ENCODE results near the gene CFAP299.

Gene CFAP299

DNA sequence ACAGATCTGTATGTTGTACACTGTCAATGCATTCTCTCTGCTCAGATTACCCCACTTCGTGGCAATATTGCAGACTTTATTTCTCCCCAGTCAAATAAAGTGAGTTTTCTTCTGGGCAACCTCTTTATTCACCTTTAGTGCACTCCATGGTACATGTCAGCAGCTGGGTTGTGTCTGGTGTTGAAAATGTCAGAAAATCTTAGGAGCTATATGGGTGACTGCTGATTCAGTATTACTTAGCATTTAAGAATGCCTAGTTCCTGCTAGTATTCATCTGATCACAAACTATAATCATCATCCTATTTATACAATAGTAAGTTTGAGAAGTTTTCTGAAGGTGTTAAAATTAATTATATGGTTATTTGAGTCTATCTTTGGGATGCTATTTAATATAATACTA, 112.5 kb downstream of the CFAP299 start:
- no peak for DNase-seq (ENCODE audit: low read depth)

DNA sequence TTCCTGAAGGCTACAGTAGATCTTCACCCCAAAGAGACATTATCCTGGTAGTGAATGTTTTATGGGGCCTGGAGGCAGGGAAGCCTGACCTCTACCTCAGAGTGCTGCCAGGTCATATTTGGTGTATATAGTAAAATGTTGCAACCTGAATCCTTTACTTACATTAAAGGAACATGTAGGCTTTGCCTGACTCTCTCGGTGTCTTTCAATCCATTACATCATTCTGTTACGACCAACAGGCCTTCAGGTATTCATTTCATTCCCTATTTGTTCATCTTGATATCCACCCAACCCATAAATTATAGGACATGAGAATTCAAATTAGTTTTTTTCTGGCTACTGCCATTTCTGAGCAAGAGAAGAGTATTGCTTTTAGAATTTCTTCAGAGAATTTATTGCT, 116.5 kb downstream of the CFAP299 start:
- DNase-seq (ENCODE audit: low read depth) = no peak

DNA sequence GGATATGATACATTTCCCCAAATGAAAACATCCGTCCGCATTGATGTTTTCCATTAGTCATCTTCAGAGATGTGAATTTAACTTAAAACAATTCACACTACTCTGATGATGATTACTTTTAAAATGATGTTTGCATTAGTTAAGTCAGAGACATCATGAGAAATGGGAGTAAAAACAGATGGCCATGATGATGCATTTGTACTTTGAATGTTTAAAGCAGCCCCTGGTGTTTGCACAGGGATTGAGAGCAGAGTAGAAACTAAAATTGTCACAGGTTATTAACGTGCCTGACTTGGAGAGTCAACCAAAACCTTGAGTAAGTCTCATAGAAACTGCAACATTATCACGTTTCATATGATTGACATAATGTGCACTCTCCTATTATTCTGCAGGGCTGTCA, 117.2 kb downstream of the CFAP299 start:
- DNase-seq (ENCODE audit: low read depth) = no peak

DNA sequence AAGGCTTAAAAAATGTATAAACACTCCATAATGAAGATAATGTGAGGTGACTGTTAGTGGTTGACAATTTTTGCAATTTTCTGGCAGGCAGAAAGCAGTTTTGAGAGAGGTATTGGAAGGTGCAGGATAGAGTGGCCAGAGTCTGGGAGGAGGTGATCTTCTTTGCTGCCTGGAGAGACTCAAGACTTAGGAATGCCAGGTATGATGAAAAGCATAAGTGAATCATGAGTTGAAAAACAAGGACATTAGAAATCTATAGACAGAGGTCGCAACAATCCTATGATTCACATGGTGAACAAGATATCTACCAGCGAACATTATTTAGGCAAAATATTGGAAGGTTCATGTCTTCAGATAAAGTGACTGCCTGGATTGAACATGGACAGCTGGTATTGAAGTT, 118.5 kb downstream of the CFAP299 start:
- peak; percentile 32 for DNase-seq (ENCODE audit: low read depth)

DNA sequence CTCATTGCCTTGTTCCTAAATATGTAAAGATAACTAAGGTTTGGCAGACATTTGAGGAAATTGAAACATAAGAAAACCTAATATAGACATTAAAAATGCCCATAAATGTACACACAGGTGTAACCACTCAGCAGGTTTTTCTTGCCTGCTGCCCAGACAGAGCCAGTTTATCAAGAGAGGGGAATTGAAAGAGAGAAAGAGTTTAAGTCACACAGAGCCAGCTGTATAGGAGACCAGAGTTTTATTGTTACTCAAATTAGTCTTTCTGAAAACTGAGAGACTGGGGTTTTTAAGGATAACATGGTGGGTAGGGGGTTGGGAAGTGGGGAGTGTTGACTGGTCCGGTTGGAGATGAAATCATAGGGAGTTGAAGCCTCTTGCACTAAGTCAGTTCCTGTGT, 119.0 kb downstream of the CFAP299 start:
- DNase-seq (ENCODE audit: low read depth) = no peak

DNA sequence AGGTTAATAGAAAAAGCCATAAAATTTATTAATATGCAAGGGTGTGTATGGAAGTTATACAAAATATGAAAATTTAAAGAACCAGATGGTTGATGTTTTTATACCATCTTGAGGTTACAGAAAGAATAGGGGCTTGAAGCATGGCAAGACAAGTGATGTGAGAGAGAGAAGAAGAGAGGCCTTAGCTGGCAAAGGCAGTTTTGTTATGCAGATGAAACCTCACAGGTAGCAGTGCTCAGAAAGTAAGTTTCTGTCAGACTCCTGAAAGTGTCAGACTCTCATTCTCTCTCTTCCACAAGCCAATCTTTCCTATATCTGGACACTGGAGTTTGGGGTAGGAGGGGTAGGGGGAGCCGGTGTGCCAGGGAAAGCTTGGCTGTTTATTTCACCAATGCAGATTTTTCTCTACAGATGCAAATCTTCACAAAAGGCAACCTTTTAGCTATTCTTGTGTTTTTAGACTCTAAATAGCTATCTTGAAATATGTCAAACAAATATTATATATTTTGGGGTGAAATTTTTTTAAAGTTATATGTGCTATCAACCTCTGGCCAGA, 124.5 kb downstream of the CFAP299 start:
- no peak for DNase-seq (ENCODE audit: low read depth)

DNA sequence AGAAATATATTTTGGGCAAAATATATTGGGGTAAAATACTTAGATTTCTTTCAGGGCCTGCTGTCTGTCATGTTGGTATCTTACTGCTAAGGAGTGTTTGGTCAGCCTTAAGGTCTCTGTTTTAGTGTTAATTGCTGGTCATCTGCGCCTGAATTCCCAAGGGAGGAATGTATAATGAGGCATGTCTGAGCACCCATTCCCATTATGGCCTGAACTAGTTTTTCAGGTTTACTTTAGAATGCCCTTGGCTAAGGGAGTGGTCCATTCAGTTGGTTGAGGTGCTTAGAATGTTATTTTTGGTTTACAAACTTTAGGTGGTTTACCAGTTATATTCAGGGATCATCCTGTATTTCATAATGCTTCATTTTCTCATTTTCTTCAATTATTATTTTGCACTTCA, 125.9 kb downstream of the CFAP299 start:
- no peak for DNase-seq (ENCODE audit: low read depth)

DNA sequence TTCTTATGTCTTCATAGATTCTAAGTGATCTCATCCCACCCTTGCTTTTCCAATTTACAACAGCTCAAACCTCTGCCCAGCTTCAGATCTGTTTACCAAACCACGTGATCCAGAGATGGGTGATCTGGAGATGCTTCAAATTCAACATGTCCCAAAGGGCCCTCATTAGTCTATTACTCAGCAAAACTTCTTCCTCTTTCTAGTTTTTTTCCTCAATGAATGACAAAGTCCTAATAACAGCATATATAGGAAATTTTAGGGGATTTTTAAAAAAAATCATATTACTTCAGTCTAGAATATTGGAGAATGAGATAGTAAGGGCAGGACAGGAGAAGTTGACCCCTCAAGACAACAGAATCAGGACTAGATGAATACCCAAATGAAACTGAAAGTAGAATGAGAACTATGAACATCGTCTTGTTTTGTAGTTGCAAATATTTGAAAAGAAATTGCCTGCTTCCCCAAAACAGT, 127.1 kb downstream of the CFAP299 start:
- DNase-seq (ENCODE audit: low read depth) = no peak

DNA sequence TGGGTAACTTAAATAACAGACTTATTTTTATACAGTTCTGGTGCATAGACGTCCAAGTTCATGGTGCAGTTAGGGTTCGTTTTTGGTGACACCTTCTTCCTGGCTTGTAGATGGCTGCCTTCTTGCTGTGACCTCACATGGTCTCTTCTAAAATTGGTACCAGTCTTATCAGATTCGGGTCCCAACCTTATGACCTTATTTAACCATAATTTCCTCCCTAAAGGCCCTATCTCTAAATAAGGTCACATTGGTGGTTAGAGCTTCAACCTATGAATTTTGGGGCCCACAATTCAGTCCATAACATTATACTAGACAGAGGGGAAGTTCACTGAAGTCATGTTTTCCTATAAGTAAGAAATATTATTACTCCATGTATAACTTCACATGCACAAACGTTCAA, 128.0 kb downstream of the CFAP299 start:
- DNase-seq (ENCODE audit: low read depth) = no peak

DNA sequence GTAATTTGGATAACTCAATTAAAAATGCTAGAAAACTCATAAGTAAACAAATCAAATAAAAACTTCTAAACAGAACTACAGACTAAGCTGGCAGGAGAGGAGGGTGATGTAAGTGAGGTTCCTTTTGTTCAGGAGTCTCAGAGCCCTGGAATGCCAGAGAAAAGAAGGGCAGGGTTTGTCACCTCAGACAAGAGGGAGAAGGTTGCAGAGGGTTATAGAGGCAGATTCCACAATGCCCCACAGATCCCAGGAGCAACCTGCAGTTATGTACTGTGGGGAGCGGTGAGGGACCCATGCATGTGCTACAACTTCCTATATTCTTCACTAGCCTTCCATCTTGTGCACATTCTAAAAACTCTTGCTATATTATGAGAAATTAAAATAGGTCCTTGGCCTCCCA, 129.7 kb downstream of the CFAP299 start:
- no peak for DNase-seq (ENCODE audit: low read depth)

DNA sequence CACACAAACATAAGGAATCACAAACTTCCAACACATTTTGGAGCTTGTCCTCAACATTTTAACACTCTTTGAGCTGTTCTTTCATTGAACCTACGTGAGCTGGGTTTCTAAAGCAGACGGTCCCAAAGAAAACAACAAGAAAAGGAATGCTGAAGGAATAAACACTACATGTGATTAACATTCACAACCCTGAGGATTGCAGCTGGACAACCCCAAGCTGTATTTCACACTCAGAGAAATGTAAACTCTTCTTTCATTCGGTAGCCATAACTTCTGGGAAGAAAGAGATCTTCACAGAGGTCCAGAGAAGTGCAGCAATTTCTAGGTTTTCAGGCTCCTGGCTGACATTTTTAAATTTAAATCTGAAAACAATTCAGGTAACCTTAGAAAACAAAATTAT, 130.2 kb downstream of the CFAP299 start:
- no peak for DNase-seq (ENCODE audit: low read depth)

DNA sequence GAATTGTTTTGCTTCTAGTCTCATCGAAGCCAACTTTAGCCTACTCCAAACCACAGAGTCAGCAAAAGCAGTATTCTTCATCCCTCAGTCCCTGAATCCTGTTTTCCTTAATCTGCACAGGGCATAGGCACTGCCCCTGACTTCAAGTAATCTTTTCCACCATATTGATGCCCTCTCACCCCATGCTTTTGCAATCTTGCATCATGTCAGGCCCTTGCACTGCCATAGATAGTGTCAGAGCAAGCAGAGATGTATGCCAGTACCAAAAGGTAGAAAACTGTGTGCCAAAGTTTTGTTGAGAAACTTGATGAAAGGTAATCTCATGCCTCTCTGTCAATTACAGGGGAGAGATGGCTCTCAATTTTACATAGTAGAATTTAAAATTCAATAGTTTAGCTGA, 131.1 kb downstream of the CFAP299 start:
- no peak for DNase-seq (ENCODE audit: low read depth)

DNA sequence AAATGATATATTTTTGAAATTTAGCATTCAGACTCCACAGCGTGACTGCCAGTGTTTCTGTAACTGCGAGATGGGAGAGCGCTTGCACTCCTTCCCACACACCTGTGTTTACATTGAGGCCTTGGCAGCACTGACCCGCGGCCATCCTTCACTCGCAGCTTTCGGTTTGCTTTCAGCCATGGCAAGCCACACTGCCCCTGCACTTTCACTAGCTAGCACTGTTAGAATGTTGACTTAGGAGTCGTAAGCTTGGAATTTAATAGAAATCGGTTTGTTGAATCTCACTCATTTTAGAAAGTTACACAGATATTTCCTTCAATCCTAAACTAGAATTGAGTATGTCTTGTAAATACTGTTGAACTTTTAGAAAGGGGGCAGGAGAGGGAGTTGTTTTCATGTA, 136.2 kb downstream of the CFAP299 start:
- peak; percentile 19 for DNase-seq (ENCODE audit: low read depth)

DNA sequence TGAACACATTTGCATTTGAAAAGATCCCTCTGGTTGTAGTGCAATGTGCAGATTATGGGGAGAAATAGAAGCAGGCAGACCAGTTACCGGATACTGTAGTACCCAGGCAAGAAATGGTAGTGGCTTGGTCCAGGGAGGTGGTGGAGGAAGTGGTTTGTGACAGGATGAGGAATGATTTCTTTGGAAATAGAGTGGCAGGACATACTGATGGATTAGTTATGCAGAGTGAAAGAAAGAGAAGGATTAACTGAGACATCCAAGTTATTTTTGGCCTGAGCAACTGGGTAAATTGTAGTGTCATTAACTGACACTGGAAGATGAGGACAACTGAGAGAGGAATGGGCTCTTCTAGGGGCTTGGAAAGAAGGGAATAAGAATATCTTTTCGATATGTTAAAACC, 139.7 kb downstream of the CFAP299 start:
- no peak for DNase-seq (ENCODE audit: low read depth)

DNA sequence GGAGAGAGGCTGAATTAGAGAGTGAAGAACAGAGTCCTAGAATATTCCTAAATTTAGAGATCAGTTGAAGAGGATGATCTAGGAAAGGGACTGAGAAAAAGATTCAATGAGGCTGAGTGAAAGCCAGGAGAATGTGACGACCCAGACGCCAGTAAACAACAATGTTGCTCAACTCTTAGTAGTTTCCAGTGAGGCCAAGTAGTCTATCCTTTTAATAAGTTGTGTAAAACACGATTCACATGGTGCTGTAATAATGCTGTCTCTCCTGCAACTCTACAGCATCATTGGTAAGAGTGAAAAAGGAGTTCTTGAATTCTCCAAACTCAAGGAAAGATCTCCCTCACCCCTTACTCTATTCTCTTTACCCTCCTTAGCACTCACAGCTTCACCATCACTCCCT, 140.3 kb downstream of the CFAP299 start:
- DNase-seq (ENCODE audit: low read depth) = no peak

DNA sequence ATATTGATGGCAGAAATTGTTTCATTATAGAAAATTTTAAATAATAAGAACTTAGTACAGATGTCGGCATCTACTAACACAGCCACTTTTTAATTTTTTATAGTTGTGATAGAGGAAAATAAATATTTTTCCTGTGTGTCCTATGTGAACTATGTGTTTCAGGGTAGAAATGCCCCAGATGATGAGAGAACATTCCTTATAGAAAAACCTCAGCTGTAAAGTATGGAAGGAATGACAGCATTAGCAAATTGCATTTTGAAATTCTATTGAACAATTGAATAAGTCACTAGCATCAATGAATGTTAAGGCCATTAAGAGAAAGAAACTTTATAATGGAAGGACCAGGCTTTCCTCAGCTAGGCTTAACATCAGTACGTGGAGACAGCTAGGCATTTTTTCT, 149.2 kb downstream of the CFAP299 start:
- no peak for DNase-seq (ENCODE audit: low read depth)

DNA sequence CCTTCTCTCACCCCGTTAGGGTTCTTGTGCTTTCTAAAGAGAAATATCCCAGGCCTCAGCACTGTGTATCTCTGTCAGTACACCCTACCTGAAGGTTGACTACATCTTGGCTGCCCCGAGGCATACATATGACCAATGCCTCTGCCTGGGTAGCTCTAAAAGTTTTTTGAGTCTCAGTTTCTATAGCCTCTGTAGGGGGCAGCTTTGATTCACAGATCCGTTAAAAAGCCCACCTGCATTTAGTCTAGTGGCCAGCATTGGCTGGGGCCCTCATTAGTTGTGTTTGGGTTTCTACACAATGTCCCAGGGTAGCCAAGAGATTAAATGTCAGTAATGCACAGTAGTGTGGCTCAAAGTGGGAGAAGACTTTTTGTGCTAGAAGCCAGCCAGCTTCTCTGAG, 151.1 kb downstream of the CFAP299 start:
- no peak for DNase-seq (ENCODE audit: low read depth)

DNA sequence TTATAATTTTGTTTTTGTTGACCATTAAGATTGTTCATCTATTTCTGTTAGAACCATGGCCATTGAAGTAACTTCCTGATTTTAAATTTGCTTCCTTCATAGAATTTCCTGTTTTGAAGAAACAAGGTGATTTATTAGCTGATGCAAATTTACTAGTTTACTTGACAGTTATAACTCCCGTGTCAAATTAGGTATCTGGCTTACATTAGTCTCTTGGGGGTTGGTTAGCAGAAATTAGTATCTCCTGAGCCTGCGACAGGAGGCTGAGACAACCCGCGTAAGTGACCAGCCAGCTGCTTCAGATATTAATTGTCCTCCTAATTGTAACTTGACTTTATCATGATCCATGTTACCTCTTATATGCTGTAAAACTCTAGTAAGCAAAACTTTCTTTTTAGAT, 154.3 kb downstream of the CFAP299 start:
- DNase-seq (ENCODE audit: low read depth) = no peak

DNA sequence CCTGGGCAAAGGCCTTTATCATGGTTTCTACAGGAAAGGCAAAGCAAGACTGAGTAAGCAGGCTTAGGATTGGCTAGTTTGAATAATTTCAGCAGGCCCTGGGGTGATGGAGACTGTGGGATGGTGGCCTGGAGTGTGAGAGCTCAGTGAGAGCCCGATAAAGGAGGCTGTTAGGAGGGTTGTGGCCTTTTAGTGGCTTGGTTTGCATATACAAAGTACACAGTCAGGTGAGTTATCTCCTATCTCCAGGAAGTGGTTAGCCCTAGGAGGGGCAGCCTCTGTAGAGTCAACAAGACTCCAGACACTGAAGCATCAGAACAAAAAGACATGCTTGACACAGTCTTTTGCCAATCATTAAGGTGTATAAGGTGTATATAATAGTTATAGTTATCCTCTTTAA, 157.2 kb downstream of the CFAP299 start:
- DNase-seq (ENCODE audit: low read depth) = no peak

DNA sequence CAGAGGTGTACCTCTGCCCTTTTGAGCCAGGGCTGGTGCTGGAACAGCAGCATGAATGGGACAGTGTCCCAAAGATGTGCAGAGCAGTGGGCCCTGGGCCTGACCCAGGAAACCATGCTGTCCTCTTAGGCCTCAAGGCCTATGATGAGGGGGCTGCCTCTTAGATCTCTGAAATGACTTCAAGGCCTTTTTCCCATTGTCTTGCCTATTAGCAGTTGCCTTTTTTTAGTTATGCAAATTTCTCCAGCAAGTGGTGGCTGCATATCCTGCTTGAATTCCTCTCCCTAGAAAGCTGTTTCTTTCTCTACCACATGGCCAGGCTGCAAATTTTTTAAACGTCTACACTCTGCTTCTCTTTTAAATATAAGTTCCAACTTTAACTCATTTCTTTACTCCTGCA, 160.3 kb downstream of the CFAP299 start:
- no peak for DNase-seq (ENCODE audit: low read depth)

DNA sequence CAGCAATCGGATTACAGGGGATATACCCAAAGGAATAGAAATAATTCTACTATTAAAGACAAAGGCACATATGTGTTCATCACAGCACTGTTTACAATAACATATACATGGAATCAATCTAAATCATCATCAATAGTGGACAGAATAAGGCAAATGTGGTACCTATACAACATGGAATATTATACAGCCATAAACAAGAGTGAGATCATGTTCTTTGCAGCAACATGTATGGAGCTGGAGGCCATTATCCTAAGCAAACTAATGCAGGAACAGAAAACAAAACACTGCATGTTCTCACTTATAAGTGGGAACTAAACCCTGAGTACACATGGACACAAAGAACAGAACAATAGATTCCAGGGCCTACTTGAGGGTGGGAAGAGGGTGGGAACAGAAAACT, 163.2 kb downstream of the CFAP299 start:
- no peak for DNase-seq (ENCODE audit: low read depth)

DNA sequence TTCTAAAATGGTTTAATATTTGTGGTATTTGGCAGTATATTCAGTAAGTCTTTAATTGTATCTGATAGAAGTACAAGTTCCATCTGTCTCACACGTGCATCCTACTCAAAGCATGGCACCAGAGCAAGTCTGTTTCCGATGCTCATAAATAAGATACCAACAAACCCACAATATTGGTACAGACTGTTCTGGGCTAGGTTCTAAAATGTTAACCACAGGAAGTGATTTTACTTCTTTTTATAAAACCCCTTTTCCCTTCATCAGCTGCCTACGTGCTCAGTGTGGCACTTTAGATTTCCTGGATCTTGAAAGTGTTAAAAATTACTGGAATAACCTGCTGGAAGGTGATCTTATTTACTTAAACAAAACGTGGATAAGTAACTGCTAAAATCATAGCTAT, 165.1 kb downstream of the CFAP299 start:
- no peak for DNase-seq (ENCODE audit: low read depth)

DNA sequence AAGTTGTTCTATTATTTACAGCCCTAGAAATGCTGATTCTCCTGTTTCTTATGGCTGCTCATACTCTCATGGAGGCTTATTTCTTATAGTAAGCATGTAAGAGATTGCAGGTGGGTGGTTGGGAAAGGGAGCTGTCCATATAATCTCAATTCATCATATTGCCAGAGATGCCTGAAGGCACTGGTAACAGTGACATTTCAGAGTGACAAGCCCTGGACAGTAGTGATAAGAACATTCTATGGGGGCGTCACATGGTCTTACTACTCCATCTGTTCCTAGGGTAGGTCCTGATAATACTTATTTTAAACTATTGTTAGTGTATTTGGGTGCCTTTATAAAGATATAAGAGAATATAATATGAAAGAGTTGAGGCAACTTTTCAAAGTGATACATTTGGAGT, 171.5 kb downstream of the CFAP299 start:
- no peak for DNase-seq (ENCODE audit: low read depth)

DNA sequence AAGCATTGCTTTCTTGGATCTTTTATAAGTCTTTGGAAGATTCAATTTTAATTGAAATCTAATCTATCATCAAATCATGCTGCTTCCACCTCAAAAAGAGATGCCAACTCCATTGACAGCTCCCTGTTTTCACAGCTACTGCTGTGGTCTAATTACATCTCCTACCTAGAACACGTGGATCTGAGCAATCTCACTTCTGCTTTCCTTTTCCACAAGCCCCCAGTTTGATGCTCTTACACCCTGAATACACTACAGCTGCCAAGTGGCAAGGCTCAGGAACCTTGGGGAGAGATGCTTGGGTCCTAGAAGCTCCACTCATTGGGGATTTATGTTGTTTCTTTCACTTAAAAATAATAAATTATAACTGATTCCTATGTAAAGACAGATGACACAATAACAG, 172.0 kb downstream of the CFAP299 start:
- DNase-seq (ENCODE audit: low read depth) = no peak

DNA sequence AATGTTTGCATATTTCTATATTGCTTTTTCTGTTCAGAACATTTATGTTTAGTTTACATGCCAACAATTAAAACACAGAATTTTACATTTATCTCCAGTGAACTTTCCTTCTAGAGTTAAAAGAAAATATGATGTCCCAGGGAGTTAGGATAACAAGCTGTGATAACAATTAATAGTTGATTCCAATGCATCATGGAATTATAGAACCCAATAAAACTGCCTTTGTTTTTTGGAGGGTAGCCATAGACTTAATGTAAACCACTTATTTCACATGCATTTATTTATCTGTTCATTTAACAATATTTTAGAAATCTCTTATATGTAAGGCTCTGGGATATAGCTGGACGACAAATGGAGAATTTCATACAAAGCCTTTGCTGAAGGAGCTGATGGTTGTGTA, 180.0 kb downstream of the CFAP299 start:
- DNase-seq (ENCODE audit: low read depth) = no peak

Measured in amniotic epithelial cell (primary cell).